Smooth muscle cell (in vitro differentiated cells): ENCODE measurements around the gene ZNG1C. TPM values are rescaled to one million over a fixed set of nuclear protein-coding genes. Genes with fewer than 3 reads are reported as not detected.
"Not testable (repeated sequence)": the region's sequence is repeated elsewhere in the genome, so short reads cannot be mapped to it uniquely, and the experiment has no call there.

Source experiments
- DNase-seq: peaks from one replicate; lab custom pipeline; 2025; ENCODE audit not compliant: unreplicated experiment; lab: John Stamatoyannopoulos, UW
- H2AFZ ChIP-seq: fragments of 200-600 bp; sonication (generic); 2 replicates; pipeline ENCODE4 v1.6.0; 2016; ENCODE audit warnings: antibody characterized with exemption, low read depth, mild to moderate bottlenecking
- H3F3A ChIP-seq: fragments of 200-600 bp; sonication (generic); 2 replicates; pipeline ENCODE4 v1.6.0; 2017; ENCODE audit warnings: antibody characterized with exemption, low read depth
- H3K27ac ChIP-seq: fragments of 200-600 bp; sonication (generic); 2 replicates; pipeline ENCODE4 v1.5.1; 2016; ENCODE audit warnings: low read depth, mild to moderate bottlenecking
- H3K27me3 ChIP-seq: fragments of 200-600 bp; sonication (generic); 2 replicates; pipeline ENCODE4 v1.6.1; 2016; ENCODE audit warnings: low read depth, mild to moderate bottlenecking
- H3K36me3 ChIP-seq: fragments of 200-600 bp; sonication (generic); 2 replicates; pipeline ENCODE4 v1.5.1; 2016; ENCODE audit warnings: low read depth
- H3K4me1 ChIP-seq: fragments of 200-600 bp; sonication (generic); 2 replicates; pipeline ENCODE4 v1.5.1; 2016; ENCODE audit warnings: low read depth
- H3K4me2 ChIP-seq: fragments of 200-600 bp; sonication (generic); 2 replicates; pipeline ENCODE4 v1.6.0; 2016; ENCODE audit warnings: mild to moderate bottlenecking
- H3K4me3 ChIP-seq: fragments of 200-600 bp; sonication (generic); 2 replicates; pipeline ENCODE4 v1.5.1; 2016; ENCODE audit warnings: mild to moderate bottlenecking
- H3K79me2 ChIP-seq: fragments of 200-600 bp; sonication (generic); 2 replicates; pipeline ENCODE4 v1.6.0; 2016; ENCODE audit warnings: low read depth, mild to moderate bottlenecking
- H3K9ac ChIP-seq: fragments of 200-600 bp; sonication (generic); 2 replicates; pipeline ENCODE4 v1.6.0; 2016; ENCODE audit warnings: low read depth
- H3K9me3 ChIP-seq: fragments of 200-600 bp; sonication (generic); replicated peaks from 2 replicates; pipeline ENCODE4 v1.5.1; 2016; ENCODE audit warnings: low read depth
- H4K20me1 ChIP-seq: fragments of 200-600 bp; sonication (generic); 2 replicates; pipeline ENCODE4 v1.6.0; 2016; ENCODE audit warnings: low read depth
- WGBS: methylation state at CpG from one replicate; pipeline ENCODE4 v1.1.7; 2016; ENCODE audit warnings: low lambda C conversion rate; 5-methylcytosine and 5-hydroxymethylcytosine counted together
- polyA plus RNA-seq: library from polyadenylated mRNA; unstranded; fragments of >200 nt; fragmentation: Nextera tagmentation; extraction: Ambion mirVana; gene quantifications from 2 replicates; pipeline ENCODE4 v1.2.1, GENCODE V29; 2016
- total RNA-seq: library from RNA; depleted of rRNA; stranded (reverse); fragments of >200 nt; gene quantifications from 2 replicates; pipeline ENCODE4 v1.2.3, GENCODE V29; 2014

The ZNG1C gene
- total and polyA plus RNA-seq, 2 experiments from 2014 or later = 17.8 to 41.9 TPM

GRCh38 chr9:68306391-68306964 lies 64.7 kb downstream of the ZNG1C start:
- H3K27me3 ChIP-seq, H3K9me3 ChIP-seq, H3K4me1 ChIP-seq, H3K9ac ChIP-seq, H3F3A ChIP-seq, H3K36me3 ChIP-seq, H4K20me1 ChIP-seq, H3K27ac ChIP-seq, H3K79me2 ChIP-seq, H2AFZ ChIP-seq, H3K4me2 ChIP-seq, DNase-seq, H3K4me3 ChIP-seq: not testable (repeated sequence)
- WGBS = 13% methylated on average over 16 of the region's 37 CpGs

- not testable (repeated sequence) for H4K20me1 ChIP-seq, H3K4me2 ChIP-seq, H3K36me3 ChIP-seq, H3K4me1 ChIP-seq, H3K27me3 ChIP-seq, H3K4me3 ChIP-seq, H3K79me2 ChIP-seq, H2AFZ ChIP-seq, H3K27ac ChIP-seq, H3K9ac ChIP-seq, H3F3A ChIP-seq, H3K9me3 ChIP-seq, DNase-seq
- 40% methylated on average over 18 of the region's 35 CpGs for WGBS
Observed at GRCh38 chr9:68307127-68307526, 65.3 kb downstream of the ZNG1C start.

GRCh38 chr9:68307654-68308053 lies 65.9 kb downstream of the ZNG1C start:
- H4K20me1 ChIP-seq, H3K4me1 ChIP-seq, H3F3A ChIP-seq, H3K36me3 ChIP-seq, H3K4me2 ChIP-seq, DNase-seq, H3K9ac ChIP-seq, H3K27me3 ChIP-seq, H3K27ac ChIP-seq, H3K9me3 ChIP-seq, H2AFZ ChIP-seq, H3K4me3 ChIP-seq, H3K79me2 ChIP-seq: not testable (repeated sequence)
- WGBS = 39% methylated on average over 21 of the region's 21 CpGs

GRCh38 chr9:68311208-68311607 lies 69.4 kb downstream of the ZNG1C start:
- H3K9ac ChIP-seq, H3K4me3 ChIP-seq, H3K27ac ChIP-seq, H3K4me1 ChIP-seq, H3K4me2 ChIP-seq, H3K9me3 ChIP-seq, H3K27me3 ChIP-seq, H3F3A ChIP-seq, H2AFZ ChIP-seq, DNase-seq, H4K20me1 ChIP-seq, H3K79me2 ChIP-seq, H3K36me3 ChIP-seq: not testable (repeated sequence)
- WGBS = no CpG with 5 or more reads among the region's 5 CpGs

- H3K4me2 ChIP-seq, H3K79me2 ChIP-seq, H3K4me3 ChIP-seq, H3K27ac ChIP-seq, H2AFZ ChIP-seq, H3K9me3 ChIP-seq, H3K27me3 ChIP-seq, H3K9ac ChIP-seq, H3F3A ChIP-seq, H3K36me3 ChIP-seq, H4K20me1 ChIP-seq, DNase-seq, H3K4me1 ChIP-seq: not testable (repeated sequence)
- 81% methylated on average over 10 of the region's 10 CpGs for WGBS
Observed at GRCh38 chr9:68318209-68318608, 76.4 kb downstream of the ZNG1C start.

GRCh38 chr9:68323749-68324148 lies 82.0 kb downstream of the ZNG1C start:
- 63% methylated on average over 2 of the region's 24 CpGs for WGBS

GRCh38 chr9:68324518-68324917 lies 82.7 kb downstream of the ZNG1C start:
- not testable (repeated sequence) for H3K4me2 ChIP-seq, H3K27ac ChIP-seq, H3K4me1 ChIP-seq, H3K9ac ChIP-seq, DNase-seq, H4K20me1 ChIP-seq, H3K79me2 ChIP-seq, H3K4me3 ChIP-seq, H2AFZ ChIP-seq, H3K36me3 ChIP-seq, H3K9me3 ChIP-seq, H3K27me3 ChIP-seq, H3F3A ChIP-seq
- WGBS = 40% methylated on average over 1 of the region's 20 CpGs

More at GRCh38 chr9:68323749-68324148, 82.0 kb downstream of the ZNG1C start:
- not testable (repeated sequence) for H3F3A ChIP-seq, H4K20me1 ChIP-seq, H3K4me1 ChIP-seq, H3K9me3 ChIP-seq, DNase-seq, H3K4me3 ChIP-seq, H3K79me2 ChIP-seq, H3K27me3 ChIP-seq, H3K36me3 ChIP-seq, H3K4me2 ChIP-seq, H3K27ac ChIP-seq, H2AFZ ChIP-seq, H3K9ac ChIP-seq

GRCh38 chr9:68329106-68329505 lies 87.3 kb downstream of the ZNG1C start:
- H3K4me1 ChIP-seq, DNase-seq, H3K36me3 ChIP-seq, H2AFZ ChIP-seq, H3K79me2 ChIP-seq, H3K4me2 ChIP-seq, H3K4me3 ChIP-seq, H3K27ac ChIP-seq, H3F3A ChIP-seq, H3K27me3 ChIP-seq, H3K9me3 ChIP-seq, H4K20me1 ChIP-seq, H3K9ac ChIP-seq: not testable (repeated sequence)
- 65% methylated on average over 2 of the region's 4 CpGs for WGBS
